GM23338 (cell line): ENCODE data around the gene MARK3. TPM values are rescaled to one million over a fixed set of nuclear protein-coding genes. Genes with fewer than 3 reads are reported as not detected.

Source experiments
- ATAC-seq: fragments of 200-7000 bp; cut with Tn5 transposase; 3 replicates; pipeline ENCODE4 v1.9.1; 2020
- DNase-seq: peaks from one replicate; pipeline ENCODE4 v3.0.0-alpha.2; 2015; ENCODE audit warnings: low spot score
- H2AFZ ChIP-seq: fragments of 200-600 bp; sonication (generic); 2 replicates; pipeline ENCODE4 v1.8.0; 2016; ENCODE audit warnings: antibody characterized with exemption, mild to moderate bottlenecking, moderate library complexity
- H3F3A ChIP-seq: fragments of 200-600 bp; sonication (generic); replicated peaks from 2 replicates; pipeline ENCODE4 v1.8.0; 2017; ENCODE audit warnings: antibody characterized with exemption, mixed run types, low read depth
- H3K27ac ChIP-seq: fragments of 200-600 bp; sonication (generic); 2 replicates; pipeline ENCODE4 v1.6.1; 2016; ENCODE audit warnings: low read depth
- H3K27me3 ChIP-seq: fragments of 200-600 bp; sonication (generic); 2 replicates; pipeline ENCODE4 v1.8.0; 2016; ENCODE audit warnings: mild to moderate bottlenecking, mixed run types, moderate library complexity; ENCODE audit not compliant: insufficient read depth
- H3K36me3 ChIP-seq: fragments of 200-600 bp; sonication (generic); 2 replicates; pipeline ENCODE4 v1.8.0; 2016; ENCODE audit warnings: mild to moderate bottlenecking; ENCODE audit not compliant: insufficient read depth
- H3K4me1 ChIP-seq: fragments of 200-600 bp; sonication (generic); 2 replicates; pipeline ENCODE4 v1.8.0; 2016; ENCODE audit warnings: mild to moderate bottlenecking, moderate library complexity; ENCODE audit not compliant: insufficient read depth
- H3K4me2 ChIP-seq: fragments of 200-600 bp; sonication (generic); 2 replicates; pipeline ENCODE4 v1.7.1; 2017; ENCODE audit warnings: mixed run types
- H3K4me3 ChIP-seq: fragments of 200-600 bp; sonication (generic); 2 replicates; pipeline ENCODE4 v1.6.1; 2016; ENCODE audit warnings: mixed run types
- H3K79me2 ChIP-seq: fragments of 200-600 bp; sonication (generic); replicated peaks from 2 replicates; pipeline ENCODE4 v1.8.0; 2017; ENCODE audit warnings: mild to moderate bottlenecking; ENCODE audit not compliant: insufficient read depth
- H3K9me2 ChIP-seq: fragments of 200-600 bp; sonication (generic); 2 replicates; pipeline ENCODE4 v1.8.0; 2017; ENCODE audit not compliant: insufficient read depth
- H4K20me1 ChIP-seq: fragments of 200-600 bp; sonication (generic); replicated peaks from 2 replicates; pipeline ENCODE4 v1.8.0; 2017; ENCODE audit warnings: mild to moderate bottlenecking; ENCODE audit not compliant: insufficient read depth
- H3K27ac Mint-ChIP-seq: 2 replicates; pipeline ENCODE4 v1.8.0; 2020; ENCODE audit warnings: inconsistent platforms, mild to moderate bottlenecking, moderate library complexity, mixed read lengths
- H3K27me3 Mint-ChIP-seq: 3 replicates; pipeline ENCODE4 v1.8.0; 2022; ENCODE audit warnings: low read depth, mild to moderate bottlenecking, moderate library complexity, mixed read lengths, inconsistent platforms; ENCODE audit not compliant: insufficient read depth, poor library complexity
- H3K36me3 Mint-ChIP-seq: 3 replicates; pipeline ENCODE4 v1.8.0; 2021; ENCODE audit warnings: low read depth, mild to moderate bottlenecking, inconsistent platforms, moderate library complexity, mixed read lengths
- H3K4me1 Mint-ChIP-seq: 3 replicates; pipeline ENCODE4 v1.8.0; 2020; ENCODE audit warnings: mild to moderate bottlenecking, inconsistent platforms, mixed read lengths
- H3K4me3 Mint-ChIP-seq: 3 replicates; pipeline ENCODE4 v1.8.0; 2021; ENCODE audit warnings: moderate library complexity, mild to moderate bottlenecking, inconsistent platforms, mixed read lengths
- H3K9me3 Mint-ChIP-seq: 3 replicates; pipeline ENCODE4 v1.8.0; 2020; ENCODE audit warnings: moderate library complexity, mild to moderate bottlenecking, inconsistent platforms, mixed read lengths
- CREB1 ChIP-seq: fragments of 250-450 bp; sonication (Bioruptor Pico); IDR thresholded peaks from 2 replicates; pipeline ENCODE4 v1.5.0; 2020; ENCODE audit warnings: low read depth, mild to moderate bottlenecking, moderate library complexity
- CTCF ChIP-seq, 2 experiments: fragments of 200-600 bp in 1 of 2; sonication (generic) in 1 of 2; conservative IDR thresholded peaks; 2 replicates each; pipeline versions ENCODE4 v1.5.1 to v1.6.1; 2016 to 2017; ENCODE audit warnings: antibody characterized with exemption in 2 of 2, low read depth in 2 of 2, mild to moderate bottlenecking in 2 of 2, moderate library complexity in 1 of 2
- ETS1 ChIP-seq: IDR thresholded peaks from 2 replicates; pipeline ENCODE4 v1.6.1; 2016; ENCODE audit warnings: antibody characterized with exemption
- EZH2 ChIP-seq: fragments of 200-600 bp; sonication (generic); IDR thresholded peaks from one replicate; pipeline ENCODE4 v1.8.0; 2017; ENCODE audit warnings: antibody characterized with exemption, mild to moderate bottlenecking, low read depth; ENCODE audit not compliant: unreplicated experiment
- EZH2phosphoT487 ChIP-seq: fragments of 200-600 bp; sonication (generic); IDR thresholded peaks from one replicate; pipeline ENCODE4 v1.8.1; 2018; ENCODE audit warnings: antibody characterized with exemption; ENCODE audit not compliant: unreplicated experiment
- JUNB ChIP-seq: IDR thresholded peaks from one replicate; pipeline ENCODE4 v1.6.1; 2016; ENCODE audit warnings: antibody characterized with exemption; ENCODE audit not compliant: unreplicated experiment
- POLR2AphosphoS5 ChIP-seq: IDR thresholded peaks from 2 replicates; pipeline ENCODE4 v1.6.1; 2016; ENCODE audit warnings: antibody characterized with exemption, low read depth
- ZNF114 ChIP-seq: fragments of 250-450 bp; sonication (Bioruptor Pico); IDR thresholded peaks from 2 replicates; pipeline ENCODE4 v1.5.0; 2020; ENCODE audit warnings: mild to moderate bottlenecking, moderate library complexity
- ZNF331 ChIP-seq: fragments of 250-450 bp; sonication (Bioruptor Pico); IDR thresholded peaks from 2 replicates; pipeline ENCODE4 v1.5.0; 2020; ENCODE audit warnings: low read depth, mild to moderate bottlenecking, moderate library complexity
- ZNF462 ChIP-seq: fragments of 250-450 bp; sonication (Bioruptor Pico); IDR thresholded peaks from 2 replicates; pipeline ENCODE4 v1.5.0; 2020; ENCODE audit warnings: mild to moderate bottlenecking, moderate library complexity
- polyA plus RNA-seq: library from polyadenylated mRNA; unstranded; fragments of >200 nt; fragmentation: Nextera tagmentation; extraction: Ambion mirVana; gene quantifications from 2 replicates; pipeline ENCODE4 v1.2.1, GENCODE V29; 2016
- total RNA-seq: library from RNA; depleted of rRNA; stranded (reverse); fragments of >200 nt; shearing (Covaris generic); gene quantifications from 2 replicates; pipeline ENCODE4 v1.2.3, GENCODE V29; 2014

The MARK3 gene
- total and polyA plus RNA-seq, 2 experiments from 2014 or later: 45.9 to 69.7 TPM

- no peak overlapping the region for H3K4me3 ChIP-seq
- H3K27me3 ChIP-seq: no peaks in the 10 kb centered on the region
- Mint-ChIP-seq H3K9me3 (no peaks in the 10 kb centered on the region), H3K4me3 (no peak overlapping the region), H3K4me1 (peaks cover 30% of the 10 kb centered on the region), H3K27me3 (peaks cover 1% of the 10 kb centered on the region), H3K36me3 (no peaks in the 10 kb centered on the region; the same call in 2 of the 3 replicates), H3K27ac (no peak overlapping the region)
- H3K9me2 ChIP-seq: no peaks in the 10 kb centered on the region
- no peak overlapping the region for H3K4me2 ChIP-seq
- H3K27ac ChIP-seq: 0 out of 2 replicates have a peak overlapping the region, but pooled peaks have one; percentile 20
- H3K4me1 ChIP-seq: no peaks in the 10 kb centered on the region
- H4K20me1 ChIP-seq: peaks cover 64% of the 10 kb centered on the region
- ATAC-seq (no peak), DNase-seq (no peak)
- H3F3A ChIP-seq: peaks cover 3% of the 10 kb centered on the region; the same call in 1 of the 2 replicates
- no peaks in the 10 kb centered on the region for H3K36me3 ChIP-seq
- peaks cover 100% of the 10 kb centered on the region for H3K79me2 ChIP-seq
- H2AFZ ChIP-seq: no peak overlapping the region
- TF ChIP-seq CTCF (conservative IDR thresholded peaks at IDR 0.05; ENCODE audit: low read depth in 2 of 2) (no peak), ZNF331 (CRISPR knock-in tag) (no peak), ZNF462 (CRISPR knock-in tag) (no peak), EZH2 (no peak), POLR2AphosphoS5 (no peak), ZNF114 (no peak), JUNB (no peak), ETS1 (no peak), EZH2phosphoT487 (no peak), CREB1 (CRISPR knock-in tag) (no peak)
These were observed 7.4 kb downstream of the MARK3 start for GRCh38 chr14:103392572-103392971.
